Measurements from ENCODE around the gene POLA1. TPM values are rescaled to one million over a fixed set of nuclear protein-coding genes. Genes with fewer than 3 reads are reported as not detected.

POLA1 gene
- total and polyA plus RNA-seq, 2 of the 4 experiments (the other 2 are of a cell fraction): 4.0 to 15.1 TPM

GRCh38 chrX:24777660-24778059 lies 83.9 kb downstream of the POLA1 start:
- no peak overlapping the region for H2AK9ac ChIP-seq (replicated peaks; ENCODE audit: low read depth, low read length, poor library complexity)
- H4K5ac ChIP-seq (ENCODE audit: low read depth, low read length): no peak overlapping the region
- no peaks in the 10 kb centered on the region for H3K4me1 ChIP-seq (ENCODE audit: control insufficient read depth, insufficient read depth, low read length)
- H3K27me3 ChIP-seq (ENCODE audit: control insufficient read depth, insufficient read depth, low read length): no peaks in the 10 kb centered on the region
- no TSS peak for BruUV-seq (replicated peaks)
- H3K9me3 ChIP-seq (ENCODE audit: control insufficient read depth, insufficient read depth, low read length): no peaks in the 10 kb centered on the region
- H3K14ac ChIP-seq (replicated peaks; ENCODE audit: low read depth, low read length): no peak overlapping the region
- no peak overlapping the region for H4K8ac ChIP-seq (ENCODE audit: low read depth in 2 of 2, low read length in 2 of 2)
- H3K4ac ChIP-seq (ENCODE audit: low read depth, low read length): no peak overlapping the region
- H3K4me2 ChIP-seq (ENCODE audit: low read depth, low read length): no peak overlapping the region
- POLR2A ChIA-PET (ENCODE audit: unreplicated experiment): no interaction called here
- TF ChIP-seq POLR2A (IDR thresholded peaks at IDR 0.05; ENCODE audit: low read depth, low read length): no peak
- TF ChIP-seq RAD21 (IDR thresholded peaks at IDR 0.05; ENCODE audit: low read length): no peak
- TF ChIP-seq CTCF (conservative IDR thresholded peaks at IDR 0.05; ENCODE audit: low read depth, low read length): no peak
- no peak for TF ChIP-seq BHLHE40 (IDR thresholded peaks at IDR 0.05; ENCODE audit: low read depth, low read length)
- no peak for TF ChIP-seq RFX5 (IDR thresholded peaks at IDR 0.05; ENCODE audit: low read depth, low read length)
- TF ChIP-seq FOS (IDR thresholded peaks at IDR 0.05; ENCODE audit: low read depth, low read length): no peak
- TF ChIP-seq ELK1 (IDR thresholded peaks at IDR 0.05; ENCODE audit: borderline replicate concordance, low read depth, low read length): no peak
- TF ChIP-seq CEBPB (IDR thresholded peaks at IDR 0.05; ENCODE audit: low read depth, low read length): no peak
- no peak for TF ChIP-seq RCOR1 (IDR thresholded peaks at IDR 0.05; ENCODE audit: insufficient replicate concordance, low read length)
- no peak for TF ChIP-seq MXI1 (IDR thresholded peaks at IDR 0.05; ENCODE audit: borderline replicate concordance, low read depth, low read length)
- TF ChIP-seq MAFK (IDR thresholded peaks at IDR 0.05; ENCODE audit: low read depth, low read length): no peak
- TF ChIP-seq, protein P1, sequence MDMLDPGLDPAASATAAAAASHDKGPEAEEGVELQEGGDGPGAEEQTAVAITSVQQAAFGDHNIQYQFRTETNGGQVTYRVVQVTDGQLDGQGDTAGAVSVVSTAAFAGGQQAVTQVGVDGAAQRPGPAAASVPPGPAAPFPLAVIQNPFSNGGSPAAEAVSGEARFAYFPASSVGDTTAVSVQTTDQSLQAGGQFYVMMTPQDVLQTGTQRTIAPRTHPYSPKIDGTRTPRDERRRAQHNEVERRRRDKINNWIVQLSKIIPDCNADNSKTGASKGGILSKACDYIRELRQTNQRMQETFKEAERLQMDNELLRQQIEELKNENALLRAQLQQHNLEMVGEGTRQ (IDR thresholded peaks at IDR 0.05; ENCODE audit: low read depth, low read length): no peak
- TF ChIP-seq CHD1 (IDR thresholded peaks at IDR 0.05; ENCODE audit: low read depth, low read length): no peak
- TF ChIP-seq MAZ (IDR thresholded peaks at IDR 0.05; ENCODE audit: borderline replicate concordance, low read depth, low read length): no peak
- TF ChIP-seq NFE2L2 (IDR thresholded peaks at IDR 0.05; ENCODE audit: low read depth, low read length): no peak
- TF ChIP-seq SMC3 (IDR thresholded peaks at IDR 0.05; ENCODE audit: low read depth, low read length): no peak
- in situ Hi-C loops (cut with MboI; ENCODE audit: low sequenced_read_pairs) (no loop called here), intact Hi-C loops (cut with micrococcal nuclease) (no loop called here), dilution Hi-C loops (cut with HindIII; ENCODE audit: low sequenced_read_pairs, unreplicated experiment) (no loop called here)
- no peak overlapping the region for H3K4me3 ChIP-seq (ENCODE audit: insufficient read depth, low read depth, low read length)
- no peak overlapping the region for H2BK20ac ChIP-seq (ENCODE audit: low read depth, low read length)
- no peak overlapping the region for H2AK5ac ChIP-seq (ENCODE audit: low read depth, low read length)
- no peaks in the 10 kb centered on the region for H3K9me1 ChIP-seq (ENCODE audit: insufficient read depth, low read length)
- no peak overlapping the region for H2BK5ac ChIP-seq (ENCODE audit: low read depth, low read length, poor library complexity, severe bottlenecking)
- CTCF ChIA-PET: no interaction called here
- H3K23ac ChIP-seq (ENCODE audit: low read depth, low read length): no peak overlapping the region
- no peak overlapping the region for H3K27ac ChIP-seq (ENCODE audit: insufficient read depth, low read length)
- H4K20me1 ChIP-seq (ENCODE audit: insufficient read depth, low read length): no peaks in the 10 kb centered on the region
- no peak overlapping the region for H3K56ac ChIP-seq (ENCODE audit: extremely low read depth, insufficient read depth, low read length)
- no peaks in the 10 kb centered on the region for H3K79me1 ChIP-seq (ENCODE audit: low read depth in 1 of 2, low read length in 2 of 2)
- no peak overlapping the region for H3K18ac ChIP-seq (ENCODE audit: low read depth, low read length)
- no peaks in the 10 kb centered on the region for H3K36me3 ChIP-seq (ENCODE audit: control insufficient read depth, insufficient read depth, low read length)
- no peak overlapping the region for H2AFZ ChIP-seq (replicated peaks; ENCODE audit: low read length, poor library complexity)
- no peak for DNase-seq
- no peak overlapping the region for H2BK15ac ChIP-seq (ENCODE audit: low read depth, low read length)
- no peak overlapping the region for H3K9ac ChIP-seq (ENCODE audit: low read depth, low read length)
- no peak overlapping the region for H4K91ac ChIP-seq (ENCODE audit: insufficient read depth, low read depth, low read length)
- ATAC-seq (ENCODE audit: low read depth): no peak
- no CpG with 5 or more reads among the region's 1 CpG for WGBS, 2 experiments (ENCODE audit: extremely low coverage in 2 of 2, insufficient read length in 1 of 2)
- H2BK120ac ChIP-seq (ENCODE audit: low read depth, low read length): no peak overlapping the region

Measured in IMR-90 (cell line).